Skeletal muscle satellite cell (primary cell): ENCODE data around the gene TCF3.
A peak's percentile ranks its signal among the peaks of the same experiment; 100 is the strongest.

ENCODE experiments used
- H3K27me3 ChIP-seq: 2 replicates; pipeline ENCODE4 v1.7.0; 2013; ENCODE audit warnings: low read length; ENCODE audit not compliant: control insufficient read depth, insufficient read depth
- H3K36me3 ChIP-seq: 2 replicates; pipeline ENCODE4 v1.7.0; 2013; ENCODE audit warnings: mild to moderate bottlenecking, control low read depth, low read length; ENCODE audit not compliant: insufficient read depth
- H3K4me1 ChIP-seq: 2 replicates; pipeline ENCODE4 v1.7.0; 2013; ENCODE audit warnings: low read length; ENCODE audit not compliant: control insufficient read depth, insufficient read depth
- H3K4me2 ChIP-seq: 2 replicates; pipeline ENCODE4 v1.7.0; 2013; ENCODE audit warnings: mild to moderate bottlenecking, low read length
- H3K4me3 ChIP-seq: 2 replicates; pipeline ENCODE4 v1.7.0; 2013; ENCODE audit warnings: low read length
- H3K9ac ChIP-seq: 2 replicates; pipeline ENCODE4 v1.7.0; 2013; ENCODE audit warnings: mild to moderate bottlenecking, low read depth, low read length, moderate library complexity
- H3K9me3 ChIP-seq: replicated peaks from 2 replicates; pipeline ENCODE4 v1.7.0; 2013; ENCODE audit warnings: mild to moderate bottlenecking, control low read depth, low read length

Gene TCF3

DNA sequence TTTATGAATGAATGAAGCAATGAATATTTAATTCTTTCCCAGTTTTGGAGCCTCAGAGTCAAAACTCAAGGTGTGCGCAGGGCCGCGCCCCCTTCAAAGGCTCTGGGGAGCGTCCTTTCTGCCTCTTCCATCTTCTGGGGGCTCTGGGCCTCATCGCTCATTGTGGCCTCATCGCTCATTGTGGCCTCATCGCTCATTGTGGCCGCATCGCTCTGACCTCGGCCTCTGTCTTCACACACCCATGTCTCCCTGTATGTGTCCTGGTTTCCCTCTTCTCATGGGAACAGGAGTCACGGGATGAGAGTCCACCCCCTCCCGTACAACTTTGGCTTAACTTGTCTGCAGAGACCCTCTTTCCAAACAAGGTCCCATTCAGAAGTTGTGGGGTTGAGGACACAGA lies 81.1 kb downstream of the TCF3 start:
- no peaks in the 10 kb centered on the region for H3K27me3 ChIP-seq
- H3K36me3 ChIP-seq = peaks cover under 1% of the 10 kb centered on the region
- no peak overlapping the region for H3K9ac ChIP-seq
- H3K9me3 ChIP-seq = no peaks in the 10 kb centered on the region
- no peak overlapping the region for H3K4me2 ChIP-seq
- H3K4me3 ChIP-seq = no peak overlapping the region
- peaks cover 4% of the 10 kb centered on the region for H3K4me1 ChIP-seq

DNA sequence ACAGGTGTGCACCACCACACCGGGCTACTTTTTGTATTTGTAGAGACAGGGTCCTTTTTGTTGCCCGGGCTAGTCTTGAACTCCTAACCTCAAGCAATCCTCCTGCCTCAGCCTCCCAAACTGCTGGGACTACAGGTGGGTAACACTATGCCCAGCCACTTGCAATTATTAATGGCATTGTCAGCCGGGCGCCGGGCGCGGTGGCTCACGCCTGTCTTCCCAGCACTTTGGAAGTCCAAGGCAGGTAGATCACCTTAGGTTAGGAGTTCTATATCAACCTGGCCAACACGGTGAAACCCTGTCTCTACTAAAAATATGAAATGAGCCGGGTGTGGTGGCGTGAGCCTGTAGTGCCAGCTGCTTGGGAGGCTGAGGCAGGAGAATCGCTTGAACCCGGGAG lies 81.6 kb downstream of the TCF3 start:
- Histone ChIP-seq H3K27me3 (no peaks in the 10 kb centered on the region), H3K36me3 (no peaks in the 10 kb centered on the region), H3K4me2 (no peak overlapping the region), H3K9me3 (no peaks in the 10 kb centered on the region), H3K4me1 (peaks cover 8% of the 10 kb centered on the region), H3K4me3 (no peak overlapping the region), H3K9ac (no peak overlapping the region)

DNA sequence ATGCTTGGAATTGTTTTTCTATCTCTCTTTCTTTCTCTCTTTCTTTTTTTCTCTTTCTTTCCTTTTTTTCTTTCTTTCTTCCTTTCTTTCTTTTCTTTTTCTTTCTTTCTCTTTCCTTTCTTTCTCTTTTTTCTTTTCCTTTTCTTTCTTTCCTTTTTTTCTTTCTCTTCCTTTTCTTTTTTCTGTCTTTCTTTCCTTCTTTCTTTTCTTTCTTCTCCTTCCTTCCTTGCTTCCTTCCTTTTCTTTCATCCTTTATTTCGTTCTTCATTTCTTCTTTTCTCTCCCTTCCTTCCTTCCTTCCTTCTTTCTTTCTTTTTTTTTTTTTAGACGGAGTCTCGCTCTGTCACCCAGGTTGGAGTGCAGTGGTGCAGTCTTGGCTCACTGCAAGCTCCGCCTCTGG lies 82.4 kb downstream of the TCF3 start:
- H3K27me3 ChIP-seq = no peaks in the 10 kb centered on the region
- no peak overlapping the region for H3K4me3 ChIP-seq
- no peaks in the 10 kb centered on the region for H3K9me3 ChIP-seq
- no peaks in the 10 kb centered on the region for H3K36me3 ChIP-seq
- H3K4me2 ChIP-seq = no peak overlapping the region
- H3K4me1 ChIP-seq = peaks cover 13% of the 10 kb centered on the region
- H3K9ac ChIP-seq = no peak overlapping the region

DNA sequence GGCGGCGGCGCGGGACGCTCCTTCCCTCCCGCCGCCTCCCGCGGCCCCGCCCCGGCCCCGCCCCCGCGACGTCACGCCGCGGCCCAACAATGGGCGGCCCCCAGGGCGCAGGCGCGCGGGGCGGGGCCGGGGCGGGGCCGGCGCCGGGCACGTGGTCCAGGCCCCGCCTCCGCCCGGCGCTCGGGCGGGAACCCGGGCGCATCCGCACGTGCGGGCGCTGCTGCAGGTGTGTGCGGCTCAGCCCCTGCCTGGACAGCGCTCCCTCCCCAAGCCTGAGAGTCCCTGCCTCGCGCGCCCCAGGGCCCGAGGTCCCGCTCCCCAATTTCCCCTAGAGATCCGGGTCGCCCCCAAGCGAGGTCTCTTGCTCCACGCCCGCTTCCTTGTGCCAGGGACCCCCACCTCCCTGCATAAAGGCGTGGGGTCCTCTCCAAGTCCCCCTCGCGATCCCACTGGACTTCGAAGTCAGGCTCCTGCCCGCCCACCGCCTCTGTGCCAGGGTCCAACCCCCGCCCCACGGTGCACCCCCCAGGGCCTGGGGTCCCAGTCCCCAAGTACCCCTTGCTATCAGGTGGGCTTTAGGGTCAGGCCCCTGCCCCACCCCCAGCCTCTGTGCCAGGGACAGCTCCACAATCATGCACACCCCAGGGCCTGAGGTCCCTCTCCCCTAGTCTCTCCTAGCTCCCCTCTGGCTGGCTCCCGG lies 83.9 kb downstream of the TCF3 start, which contains the start of gene MEX3D:
Gene MEX3D, minus strand, starts transcription at position 6 of the 700 bp plus-strand sequence. CDS start 267 bp downstream, outside the sequence.
- Histone ChIP-seq H3K4me3 (peak within 1 kb of the TSS; percentile 95), H3K4me1 (peaks cover 13% of the 10 kb centered on the region), H3K27me3 (no peaks in the 10 kb centered on the region), H3K9ac (peak within 1 kb of the TSS; percentile 93), H3K9me3 (no peaks in the 10 kb centered on the region), H3K4me2 (peak within 1 kb of the TSS; percentile 91), H3K36me3 (no peaks in the 10 kb centered on the region)

DNA sequence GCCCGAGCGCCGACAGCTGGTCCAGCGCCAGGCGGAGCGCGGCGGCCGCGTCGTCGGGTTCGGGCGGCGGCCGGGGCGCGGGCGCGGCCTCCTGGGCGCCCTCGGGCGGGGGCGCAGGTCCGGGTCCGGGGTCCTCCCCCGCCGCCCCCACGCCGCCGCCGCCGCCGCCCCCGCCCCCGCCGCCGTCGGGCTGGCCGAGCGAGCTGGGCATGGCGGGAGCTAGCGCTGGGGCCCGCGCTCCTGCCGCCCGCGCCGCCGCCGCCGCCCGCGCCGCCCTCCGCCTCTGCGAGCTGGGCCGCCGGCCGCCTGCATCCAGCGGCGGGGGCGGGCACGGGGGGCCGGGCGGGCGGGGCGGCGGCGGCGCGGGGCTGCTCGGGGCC lies 84.6 kb downstream of the TCF3 start:
- Histone ChIP-seq H3K27me3 (no peaks in the 10 kb centered on the region), H3K4me2 (no peak overlapping the region), H3K36me3 (no peaks in the 10 kb centered on the region), H3K9me3 (no peaks in the 10 kb centered on the region), H3K4me3 (peak overlapping the region; percentile 95), H3K4me1 (peaks cover 13% of the 10 kb centered on the region), H3K9ac (peak overlapping the region; percentile 93)

DNA sequence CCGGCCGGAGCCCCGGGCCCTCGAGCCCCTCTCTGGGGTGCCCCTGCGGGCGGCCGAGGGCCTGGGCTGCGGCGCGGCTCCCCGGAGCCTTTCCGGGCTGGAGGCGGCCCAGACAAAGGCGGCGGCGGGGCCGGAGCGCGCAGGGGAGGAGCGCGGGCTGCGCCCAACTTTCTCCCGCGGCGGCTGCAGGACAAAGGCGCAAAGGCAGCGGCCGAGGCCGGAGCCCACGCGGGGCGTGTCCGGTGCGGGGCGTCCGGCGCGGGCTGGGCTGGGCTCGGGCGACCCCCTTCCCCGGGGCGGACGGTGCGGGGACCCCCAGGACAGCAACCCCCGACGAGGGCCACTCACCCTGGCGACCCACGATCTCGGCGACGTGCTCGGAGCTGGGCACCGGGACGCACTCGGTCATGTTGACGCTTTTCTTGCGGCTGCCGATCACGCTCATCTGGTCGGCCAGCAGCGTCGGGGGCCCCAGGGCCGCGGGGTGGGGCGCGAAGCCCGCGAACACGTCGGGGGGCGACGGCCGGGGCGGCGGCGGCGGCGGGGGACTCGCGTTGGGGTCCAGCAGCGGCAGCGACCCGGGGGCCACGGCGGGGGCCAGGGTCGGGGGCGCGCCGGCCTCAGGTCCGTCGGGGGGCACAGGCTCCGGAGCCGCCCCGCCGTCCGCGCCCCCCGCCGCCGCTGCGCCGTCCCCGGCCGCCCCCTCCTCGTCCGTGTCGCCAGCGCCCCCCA lies 85.1 kb downstream of the TCF3 start:
- Histone ChIP-seq H3K4me3 (peak overlapping the region; percentile 95), H3K4me1 (peaks cover 13% of the 10 kb centered on the region), H3K4me2 (peak overlapping the region; percentile 91), H3K9me3 (no peaks in the 10 kb centered on the region), H3K9ac (peak overlapping the region; percentile 93), H3K27me3 (no peaks in the 10 kb centered on the region), H3K36me3 (no peaks in the 10 kb centered on the region)

DNA sequence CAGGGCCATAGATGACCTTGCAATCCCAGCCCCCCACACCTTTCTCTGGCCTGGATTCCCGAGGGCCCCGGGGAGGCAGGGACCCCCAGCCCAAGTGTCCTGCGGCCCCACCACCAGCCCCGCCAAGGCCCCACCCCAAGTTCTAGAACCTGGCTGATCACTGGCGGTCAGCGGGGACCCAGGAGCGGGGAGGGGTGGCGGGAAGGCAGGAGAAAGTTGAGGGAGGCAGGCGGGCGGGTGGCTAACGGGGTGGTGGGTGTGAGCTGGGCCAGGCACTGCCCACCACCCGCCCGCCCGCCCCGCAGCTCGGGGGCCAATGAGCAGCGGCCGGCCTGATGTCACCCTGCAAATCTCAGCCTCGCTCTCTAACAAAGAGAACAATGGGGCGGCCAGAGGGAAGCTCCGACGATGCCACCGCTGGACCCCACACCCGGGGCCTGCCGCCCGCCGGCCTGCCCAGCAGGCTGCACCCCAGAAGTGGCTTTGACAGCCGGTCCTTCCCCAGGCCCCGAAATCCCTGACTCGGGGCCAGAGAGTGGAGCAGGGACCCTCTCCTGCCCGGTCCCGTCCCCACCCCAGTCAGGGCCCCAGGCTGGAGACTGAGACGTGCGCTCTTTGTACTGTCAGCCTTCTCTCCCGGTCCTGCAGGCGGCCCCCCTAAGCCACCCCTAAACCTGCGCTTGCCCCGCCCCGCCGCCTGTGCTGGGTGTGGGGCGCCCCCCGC lies 85.9 kb downstream of the TCF3 start:
- H3K4me1 ChIP-seq = peaks cover 13% of the 10 kb centered on the region
- H3K4me2 ChIP-seq = peak overlapping the region; percentile 91
- peak overlapping the region; percentile 95 for H3K4me3 ChIP-seq
- no peaks in the 10 kb centered on the region for H3K9me3 ChIP-seq
- H3K36me3 ChIP-seq = no peaks in the 10 kb centered on the region
- H3K9ac ChIP-seq = peak overlapping the region; percentile 93
- H3K27me3 ChIP-seq = no peaks in the 10 kb centered on the region

DNA sequence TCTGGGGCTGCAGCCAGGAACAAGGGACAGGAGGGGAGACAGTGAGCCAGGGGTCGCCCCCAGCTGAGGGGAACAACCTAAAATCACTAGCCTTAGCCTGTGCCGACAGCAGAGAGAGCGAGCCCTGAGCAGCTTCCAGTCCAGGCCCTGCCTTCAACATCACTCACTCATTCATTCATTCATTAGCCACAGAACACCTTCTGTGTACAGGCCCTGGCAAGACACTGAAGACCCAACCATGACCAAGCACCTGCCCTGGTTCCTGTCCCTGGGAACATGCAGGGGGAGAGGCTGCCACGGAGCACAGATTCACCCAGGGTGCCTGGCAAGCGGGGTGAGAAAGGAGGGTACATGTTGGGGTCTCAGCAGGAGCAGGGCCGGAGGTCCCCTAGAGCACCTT lies 89.2 kb downstream of the TCF3 start:
- Histone ChIP-seq H3K27me3 (no peaks in the 10 kb centered on the region), H3K4me1 (peaks cover 9% of the 10 kb centered on the region), H3K36me3 (no peaks in the 10 kb centered on the region), H3K9me3 (no peaks in the 10 kb centered on the region), H3K9ac (no peak overlapping the region), H3K4me3 (no peak overlapping the region), H3K4me2 (no peak overlapping the region)

DNA sequence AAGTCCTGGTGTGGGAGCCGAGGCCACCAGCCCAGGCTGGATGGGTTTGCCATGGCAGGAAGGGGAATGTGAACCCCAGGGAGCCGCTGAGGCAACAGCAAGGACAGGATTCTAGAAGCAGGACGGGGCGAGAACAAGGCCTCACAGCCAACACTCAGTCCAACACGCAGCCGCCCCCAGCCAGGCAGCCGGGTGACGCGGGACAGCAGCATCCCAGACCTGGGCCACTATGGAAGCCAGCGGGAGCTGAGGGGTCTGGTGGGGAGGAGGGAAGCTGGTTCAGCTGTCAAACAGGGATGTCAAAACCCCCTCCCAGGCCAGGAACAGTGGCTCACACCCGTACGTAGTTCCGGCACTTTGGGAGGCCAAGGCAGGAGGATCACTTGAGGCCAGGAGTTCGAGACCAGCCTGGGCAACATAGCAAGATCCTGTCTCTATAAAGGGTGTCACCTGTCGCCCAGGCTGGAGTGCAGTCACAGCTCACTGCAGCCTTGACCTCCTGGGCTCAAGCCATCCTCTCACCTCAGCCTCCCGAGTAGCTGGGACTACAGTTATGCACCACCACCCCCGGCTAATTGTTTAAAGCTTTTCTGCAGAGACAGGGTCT lies 91.1 kb downstream of the TCF3 start:
- Histone ChIP-seq H3K9ac (no peak overlapping the region), H3K27me3 (no peaks in the 10 kb centered on the region), H3K4me2 (no peak overlapping the region), H3K9me3 (no peaks in the 10 kb centered on the region), H3K4me3 (no peak overlapping the region), H3K36me3 (peaks cover 9% of the 10 kb centered on the region), H3K4me1 (peaks cover 9% of the 10 kb centered on the region)

DNA sequence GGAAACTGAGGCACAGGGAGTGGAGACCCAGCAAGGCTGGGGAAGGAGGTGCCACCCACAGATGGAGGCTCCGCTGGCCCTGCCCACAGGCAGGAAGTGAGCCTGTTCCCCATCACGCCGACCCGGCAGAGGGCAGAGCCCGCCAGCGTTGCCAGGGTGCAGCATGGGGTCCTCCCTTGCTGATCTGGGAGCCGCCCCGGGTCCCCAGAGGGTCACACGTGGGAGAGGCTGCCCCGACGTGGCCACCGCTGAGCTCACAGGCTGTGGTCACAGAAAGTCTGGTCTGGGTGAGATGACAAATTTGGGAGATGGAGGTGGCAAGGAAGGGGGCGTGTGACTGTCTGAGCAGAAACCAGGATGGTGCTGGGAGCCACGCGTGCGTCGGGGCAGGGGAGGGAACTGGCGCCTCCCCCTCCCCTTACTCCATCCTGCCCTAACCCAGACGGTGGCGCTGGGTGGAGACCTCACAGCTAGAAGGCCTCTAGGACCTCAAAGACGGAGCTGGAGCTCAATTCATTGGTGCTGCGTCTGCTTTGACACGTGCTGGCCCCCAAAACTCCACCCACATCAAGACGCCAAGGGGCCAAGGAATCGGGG lies 92.0 kb downstream of the TCF3 start:
- no peak overlapping the region for H3K4me3 ChIP-seq
- no peaks in the 10 kb centered on the region for H3K9me3 ChIP-seq
- peaks cover under 1% of the 10 kb centered on the region for H3K4me1 ChIP-seq
- H3K27me3 ChIP-seq = no peaks in the 10 kb centered on the region
- H3K9ac ChIP-seq = no peak overlapping the region
- no peak overlapping the region for H3K4me2 ChIP-seq
- H3K36me3 ChIP-seq = peaks cover 13% of the 10 kb centered on the region
